ENCODE data around the gene GCK.

DNA sequence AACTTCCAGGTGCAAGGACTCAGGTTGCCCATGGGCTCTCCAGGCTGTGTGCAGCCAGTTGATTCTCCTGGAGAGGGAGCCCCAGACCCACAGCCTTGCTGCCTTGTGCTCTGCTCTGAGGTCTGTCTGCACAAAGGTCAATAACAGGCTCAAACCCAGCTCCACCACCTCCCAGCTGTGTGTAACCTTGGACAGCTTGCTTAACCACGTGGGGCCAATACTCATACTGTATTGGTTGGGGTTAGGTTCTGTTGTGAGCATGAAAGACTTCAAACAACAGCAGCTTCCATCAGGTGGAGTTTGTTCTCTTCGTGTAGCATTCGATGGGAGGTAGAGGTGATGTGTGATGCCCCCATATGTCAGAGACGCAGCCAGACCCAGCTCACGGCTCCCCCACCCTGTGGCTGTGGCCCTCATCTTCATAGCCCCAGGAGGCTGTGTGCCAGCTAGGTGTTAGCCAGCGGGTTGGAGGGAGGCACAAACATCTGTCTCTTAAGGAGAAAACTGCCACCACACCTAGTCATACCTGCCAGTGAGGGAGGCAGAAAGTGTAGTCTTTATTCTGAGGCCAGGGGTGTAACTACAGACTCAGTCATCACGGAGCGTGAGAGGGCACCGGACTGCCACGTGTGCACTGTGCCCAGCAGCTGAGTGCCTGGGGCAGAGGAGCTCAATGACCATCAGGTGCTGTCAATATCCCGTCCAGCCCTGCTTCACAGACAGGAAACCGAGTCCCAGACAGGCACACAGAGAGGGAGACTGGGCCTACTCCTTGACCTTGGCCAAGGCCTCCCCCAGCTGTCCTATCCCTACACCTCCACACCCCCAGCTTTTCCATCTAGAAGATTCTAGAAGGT, 57.8 kb downstream of the GCK start:
- TF ChIP-seq ARNTL (CRISPR knock-in tag; IDR thresholded peaks at IDR 0.05; ENCODE audit: borderline replicate concordance, low read depth) (no peak), ZFP30 (CRISPR knock-in tag; IDR thresholded peaks at IDR 0.05) (no peak), ZNF8 (CRISPR knock-in tag; IDR thresholded peaks at IDR 0.05) (no peak), CSDC2 (CRISPR knock-in tag; IDR thresholded peaks at IDR 0.05) (no peak)
- TF ChIP-seq, protein P1, sequence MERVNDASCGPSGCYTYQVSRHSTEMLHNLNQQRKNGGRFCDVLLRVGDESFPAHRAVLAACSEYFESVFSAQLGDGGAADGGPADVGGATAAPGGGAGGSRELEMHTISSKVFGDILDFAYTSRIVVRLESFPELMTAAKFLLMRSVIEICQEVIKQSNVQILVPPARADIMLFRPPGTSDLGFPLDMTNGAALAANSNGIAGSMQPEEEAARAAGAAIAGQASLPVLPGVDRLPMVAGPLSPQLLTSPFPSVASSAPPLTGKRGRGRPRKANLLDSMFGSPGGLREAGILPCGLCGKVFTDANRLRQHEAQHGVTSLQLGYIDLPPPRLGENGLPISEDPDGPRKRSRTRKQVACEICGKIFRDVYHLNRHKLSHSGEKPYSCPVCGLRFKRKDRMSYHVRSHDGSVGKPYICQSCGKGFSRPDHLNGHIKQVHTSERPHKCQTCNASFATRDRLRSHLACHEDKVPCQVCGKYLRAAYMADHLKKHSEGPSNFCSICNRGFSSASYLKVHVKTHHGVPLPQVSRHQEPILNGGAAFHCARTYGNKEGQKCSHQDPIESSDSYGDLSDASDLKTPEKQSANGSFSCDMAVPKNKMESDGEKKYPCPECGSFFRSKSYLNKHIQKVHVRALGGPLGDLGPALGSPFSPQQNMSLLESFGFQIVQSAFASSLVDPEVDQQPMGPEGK (CRISPR knock-in tag; IDR thresholded peaks at IDR 0.05; ENCODE audit: borderline replicate concordance): no peak
